ENCODE data around the gene CXorf51A.
"Not testable (repeated sequence)": the region's sequence is repeated elsewhere in the genome, so short reads cannot be mapped to it uniquely, and the experiment has no call there.

The CXorf51A gene

DNA sequence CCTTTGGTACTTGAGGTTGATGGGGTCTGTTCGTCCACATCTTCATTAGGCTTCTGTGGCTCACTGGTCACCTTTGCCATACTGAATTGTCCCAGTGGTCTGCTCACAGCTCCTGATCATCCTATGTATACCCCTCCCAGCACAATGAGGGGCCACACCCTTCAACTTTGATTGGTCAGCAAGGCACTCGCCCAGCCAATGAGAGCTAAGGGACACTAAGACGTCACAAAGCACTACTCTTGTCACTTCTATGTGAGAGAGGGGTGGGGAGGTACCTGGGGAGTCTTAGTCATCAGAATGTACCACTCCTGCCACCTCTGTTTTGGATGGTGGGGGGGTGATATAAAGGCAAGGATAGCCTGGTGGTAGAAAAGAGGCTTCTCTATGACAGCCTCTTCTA is at the start of gene CXorf51A:
Gene CXorf51A (minus strand): TSS at position 101 of the 400 bp plus-strand sequence. CDS start 21 bp downstream, at position 80.
- not testable (repeated sequence) for DNase-seq

DNA sequence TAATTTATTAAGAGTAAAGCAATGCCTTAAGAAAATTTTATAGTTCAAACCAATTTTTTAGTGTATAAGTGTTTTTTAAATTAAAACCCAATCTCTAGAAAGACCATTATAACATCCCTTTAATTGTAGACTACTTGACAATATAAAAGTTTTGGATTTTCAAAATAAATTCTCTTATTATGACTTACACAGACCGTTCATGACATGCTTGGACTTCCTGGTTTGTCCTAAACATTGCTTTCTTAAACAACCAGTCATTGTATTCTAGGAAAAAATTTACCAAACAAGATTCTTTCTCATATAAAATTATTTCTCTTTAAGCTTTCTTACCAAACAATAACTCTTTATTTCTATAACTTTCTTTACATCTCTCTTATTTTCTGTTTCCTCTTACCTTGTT is 49.0 kb upstream of the CXorf51A start:
- peak; percentile 12 for DNase-seq

DNA sequence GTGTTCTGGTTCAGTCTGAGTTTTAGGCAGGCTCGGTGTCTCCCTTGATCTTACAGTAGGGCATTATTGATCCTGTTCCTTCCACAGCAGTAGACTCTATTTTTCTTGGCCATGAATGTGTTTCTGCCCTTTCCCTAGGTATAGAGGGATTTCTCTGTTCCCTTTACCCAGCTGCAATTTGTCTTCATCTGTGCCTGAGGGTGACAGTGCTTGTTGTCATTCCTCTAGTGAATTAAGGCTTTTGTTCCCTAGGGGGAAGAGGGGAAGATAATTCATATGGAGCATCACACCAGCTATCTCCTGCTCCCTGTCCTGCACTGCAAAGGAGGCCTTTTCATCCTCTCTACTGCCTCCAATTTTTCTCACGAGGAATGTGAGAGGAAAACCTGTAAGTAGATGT is 39.7 kb upstream of the CXorf51A start:
- no peak for DNase-seq

- no peak for DNase-seq
These were observed 17.4 kb upstream of the CXorf51A start for GRCh38 chrX:146831994-146832393.

- DNase-seq: not testable (repeated sequence)
These were observed 5.1 kb downstream of the CXorf51A start, which contains the start of gene CXorf51B for GRCh38 chrX:146809471-146809870. Gene CXorf51B, plus strand, starts transcription at chrX:146809771. Its CDS starts 21 bp downstream, at chrX:146809792.
